RCC 7860 (cell line): Measurements from ENCODE around the gene BCL11A.

ENCODE experiments used
- DNase-seq: peaks from one replicate; pipeline ENCODE4 v3.0.0-alpha.2; 2015; ENCODE audit warnings: low spot score
- FAIRE-seq: peaks from 2 replicates; lab custom pipeline; 2012; peaks lifted over from hg19 to GRCh38; lab: Jason Lieb, UNC

The BCL11A gene

DNA sequence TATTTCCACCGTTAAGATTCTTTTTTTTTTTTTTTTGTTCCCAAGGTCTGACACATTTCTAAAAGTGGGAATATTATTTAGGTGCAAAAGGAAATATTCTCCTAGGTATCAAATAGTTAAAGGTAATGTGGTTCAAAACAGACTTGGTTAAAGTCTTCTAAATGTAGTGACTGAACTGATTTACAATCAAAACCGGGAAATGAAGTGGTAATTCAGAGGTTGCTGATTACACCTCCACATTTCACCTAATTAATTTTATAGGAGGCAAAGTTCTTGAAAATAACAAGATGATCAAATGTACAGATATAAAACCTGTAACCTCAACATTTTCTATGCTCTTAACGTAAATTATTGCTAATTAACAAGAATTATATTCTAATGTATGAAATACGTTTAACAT lies 5.1 kb downstream of the BCL11A start:
- DNase-seq = no peak
- no peak for FAIRE-seq

DNA sequence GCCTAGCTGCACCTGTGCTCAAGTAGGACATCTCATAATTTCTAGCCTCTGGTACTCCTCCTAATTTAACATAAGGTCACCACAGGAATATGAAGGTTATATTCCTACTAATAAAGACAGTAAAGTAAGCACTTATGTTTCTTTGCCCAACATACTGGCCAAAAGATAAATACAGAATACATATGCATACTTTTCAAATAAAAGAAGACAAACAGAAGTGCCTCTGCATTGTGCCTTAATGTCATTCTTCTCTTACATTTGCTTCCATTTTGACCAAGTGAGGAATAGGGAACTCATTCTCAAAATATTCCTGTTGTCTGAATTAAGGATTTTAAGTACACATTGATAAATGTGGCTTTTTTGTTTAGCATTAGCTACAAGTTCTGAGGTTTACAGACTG lies 5.6 kb downstream of the BCL11A start:
- no peak for FAIRE-seq
- no peak for DNase-seq

DNA sequence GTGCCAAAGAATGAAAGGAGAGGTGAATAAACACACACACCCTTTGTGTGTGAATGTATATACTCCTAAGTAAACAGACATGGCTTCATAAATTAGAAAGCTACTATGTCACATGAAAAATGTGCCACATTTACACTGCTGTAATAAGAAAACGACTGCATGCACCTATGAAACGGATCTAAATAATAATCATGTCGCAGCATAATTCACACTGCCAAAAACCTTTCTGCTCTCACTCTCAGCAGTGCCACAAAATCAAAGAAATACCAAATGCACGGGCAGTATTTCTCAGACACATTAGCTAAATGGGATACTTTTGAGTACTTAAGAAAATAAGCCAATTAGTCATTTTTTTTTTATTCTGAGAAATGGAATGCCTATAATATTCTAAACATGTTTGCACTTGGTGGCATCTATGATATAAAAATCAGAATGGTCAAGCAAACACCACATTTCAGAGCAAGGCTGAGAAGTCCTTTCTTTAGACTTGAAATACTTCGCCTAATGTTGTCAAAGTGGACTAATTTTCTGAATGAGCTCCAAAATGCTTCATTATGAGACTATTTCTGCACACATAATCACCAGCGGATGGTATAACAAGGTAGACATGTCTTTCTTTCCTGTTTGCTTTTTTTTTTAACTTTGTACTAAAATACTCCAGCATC lies 6.6 kb downstream of the BCL11A start:
- FAIRE-seq (no peak), DNase-seq (no peak)

DNA sequence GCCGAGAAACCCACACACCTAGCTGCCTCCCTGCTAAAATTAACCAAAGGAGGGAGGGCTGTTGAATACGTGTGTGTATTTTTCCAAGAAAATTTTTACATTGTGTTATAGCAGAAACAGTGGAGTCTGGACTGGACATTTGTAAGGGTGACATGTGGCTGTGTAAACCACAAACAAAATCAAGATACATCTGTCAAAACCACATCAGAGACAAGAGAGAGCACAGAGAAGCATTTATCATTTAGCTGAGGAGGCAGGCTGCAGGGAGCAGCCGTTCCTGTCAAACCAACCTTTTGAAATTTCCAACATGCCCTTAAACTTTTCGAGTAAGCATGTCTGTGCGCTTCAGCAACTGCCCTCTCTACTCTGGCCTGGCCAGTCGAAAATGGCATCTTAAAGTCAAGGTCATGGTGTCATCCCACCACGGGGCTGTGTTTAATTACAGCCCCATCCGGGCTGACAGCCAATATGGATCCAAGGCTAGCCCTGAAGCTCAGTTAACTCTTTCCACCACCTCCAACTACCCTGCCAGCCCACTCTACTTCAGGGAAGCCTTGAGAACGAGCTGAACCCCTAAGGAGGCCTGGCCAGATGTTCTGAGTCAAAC lies 8.4 kb downstream of the BCL11A start:
- no peak for DNase-seq

DNA sequence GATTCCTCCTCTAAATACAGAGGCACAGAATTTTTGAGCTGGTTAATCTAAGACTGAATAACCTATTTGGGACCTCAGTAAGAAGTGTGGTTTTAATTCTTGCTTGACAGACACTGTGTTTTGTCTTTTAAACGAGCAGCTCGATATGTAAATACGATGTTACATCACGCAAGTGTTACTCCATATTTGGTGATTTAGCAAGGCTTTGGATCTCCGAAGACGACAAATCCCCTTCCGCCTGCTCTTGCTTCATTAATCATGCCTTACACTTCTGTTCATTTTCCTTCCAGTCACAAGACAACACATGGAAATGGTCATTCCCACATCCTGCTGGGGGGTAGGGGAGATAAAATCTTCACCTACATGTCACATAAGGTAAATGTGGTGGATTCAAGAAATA lies 9.4 kb downstream of the BCL11A start:
- no peak for FAIRE-seq
- no peak for DNase-seq

More for the DNA sequence above, 8.4 kb downstream of the BCL11A start:
- no peak for FAIRE-seq

DNA sequence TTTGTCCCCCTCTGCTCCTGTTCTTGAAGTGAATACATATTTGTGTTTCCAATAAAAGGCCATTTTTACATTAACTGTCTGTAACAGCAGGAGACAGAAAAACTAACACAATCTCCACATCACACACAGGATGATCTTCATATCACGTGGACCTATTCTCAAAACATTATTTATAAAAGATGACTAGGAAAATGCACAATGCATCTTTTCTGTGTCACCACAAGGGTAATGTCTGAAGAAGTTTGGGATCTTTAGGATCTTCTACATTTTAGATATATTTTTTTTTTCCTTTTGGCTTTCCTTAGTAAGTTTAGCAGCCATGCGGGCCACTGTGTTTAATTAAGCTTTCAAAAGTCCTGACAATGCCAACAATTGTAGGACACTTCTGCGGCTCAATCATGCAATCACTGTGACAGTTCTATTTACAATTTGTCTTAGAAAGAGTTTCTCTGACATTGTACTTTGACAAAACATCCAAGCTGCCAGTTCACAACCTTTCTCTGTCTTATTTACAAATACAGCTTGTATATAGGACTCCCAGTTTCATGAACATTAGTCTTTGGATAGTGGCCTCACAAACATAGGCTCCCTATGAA lies 12.3 kb downstream of the BCL11A start:
- DNase-seq (no peak), FAIRE-seq (no peak)

DNA sequence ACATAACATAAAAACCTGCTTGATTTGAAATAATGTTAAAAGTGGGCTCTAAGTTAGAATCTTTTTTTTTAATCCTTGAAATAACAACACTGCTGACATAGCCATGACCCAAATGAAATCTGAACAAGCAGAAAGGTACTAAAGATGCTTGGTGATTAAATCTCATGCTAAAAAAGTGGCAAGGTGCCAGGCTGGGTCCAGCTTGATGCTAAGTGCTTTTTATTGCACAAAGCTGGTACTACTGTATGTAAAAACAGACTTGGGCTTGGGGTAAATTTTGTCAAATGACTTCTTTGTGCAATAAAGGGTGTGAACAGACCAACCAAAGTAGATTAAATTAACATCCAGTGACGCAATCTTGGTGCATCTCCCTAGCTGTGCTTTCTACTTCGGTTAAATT lies 13.4 kb downstream of the BCL11A start:
- DNase-seq (no peak), FAIRE-seq (no peak)

DNA sequence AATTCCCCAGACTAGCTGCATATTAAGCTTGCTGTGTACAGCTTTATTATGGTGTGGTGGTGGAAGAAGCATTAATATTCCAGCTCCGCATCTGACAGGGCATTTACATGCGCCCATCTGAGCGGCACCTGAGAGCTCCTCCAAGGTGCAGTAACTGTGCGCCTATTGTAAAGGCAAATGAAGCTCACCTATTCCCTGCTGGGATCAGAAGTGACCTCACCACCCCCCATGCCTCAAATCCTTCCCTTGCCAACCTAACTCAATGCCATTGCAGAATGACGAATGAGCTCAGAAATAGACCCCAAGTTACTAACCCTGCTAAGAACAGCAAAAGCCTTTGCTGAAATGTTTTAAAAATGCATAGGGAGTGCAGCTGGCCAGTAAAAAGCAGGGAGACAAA lies 14.3 kb downstream of the BCL11A start:
- FAIRE-seq (no peak), DNase-seq (no peak)

DNA sequence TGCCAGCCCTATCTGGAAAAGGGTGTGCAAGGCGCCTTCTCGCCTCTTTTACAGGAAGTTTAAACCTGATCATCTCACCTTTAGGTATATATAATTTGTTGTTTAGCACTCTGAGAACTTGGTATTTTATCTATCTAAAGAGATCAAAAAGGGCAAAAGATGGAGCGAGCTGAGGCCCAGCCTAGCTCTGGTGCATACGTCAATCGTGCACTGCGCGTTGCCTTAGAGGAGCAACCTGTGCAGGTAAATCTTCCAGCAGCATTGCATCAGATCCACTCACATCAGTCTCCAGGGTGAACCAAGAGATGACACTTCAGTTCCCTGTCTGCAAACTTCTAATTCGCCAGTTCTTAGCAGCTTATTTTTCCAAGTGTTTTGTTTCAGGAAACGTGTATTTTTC lies 15.4 kb downstream of the BCL11A start:
- FAIRE-seq (no peak), DNase-seq (no peak)

DNA sequence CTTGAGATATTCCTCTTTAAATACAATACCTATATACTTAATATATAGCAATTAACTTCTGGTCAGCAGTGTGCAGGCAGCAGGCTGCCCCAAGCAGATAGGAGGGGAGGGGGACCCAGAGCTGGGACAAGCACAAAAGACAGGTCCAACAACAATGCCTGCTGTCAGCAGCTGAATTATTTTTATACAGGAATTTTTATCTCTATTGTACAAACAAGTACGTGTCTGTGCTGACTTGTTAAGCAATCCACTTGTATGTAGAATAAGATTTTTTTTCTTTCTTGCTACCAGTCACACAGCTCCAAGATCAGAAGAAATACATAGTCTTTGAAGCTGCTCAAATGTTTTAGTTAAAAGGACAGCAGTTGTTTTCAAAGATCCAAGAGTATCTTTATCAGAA lies 16.7 kb downstream of the BCL11A start:
- DNase-seq (no peak), FAIRE-seq (no peak)

DNA sequence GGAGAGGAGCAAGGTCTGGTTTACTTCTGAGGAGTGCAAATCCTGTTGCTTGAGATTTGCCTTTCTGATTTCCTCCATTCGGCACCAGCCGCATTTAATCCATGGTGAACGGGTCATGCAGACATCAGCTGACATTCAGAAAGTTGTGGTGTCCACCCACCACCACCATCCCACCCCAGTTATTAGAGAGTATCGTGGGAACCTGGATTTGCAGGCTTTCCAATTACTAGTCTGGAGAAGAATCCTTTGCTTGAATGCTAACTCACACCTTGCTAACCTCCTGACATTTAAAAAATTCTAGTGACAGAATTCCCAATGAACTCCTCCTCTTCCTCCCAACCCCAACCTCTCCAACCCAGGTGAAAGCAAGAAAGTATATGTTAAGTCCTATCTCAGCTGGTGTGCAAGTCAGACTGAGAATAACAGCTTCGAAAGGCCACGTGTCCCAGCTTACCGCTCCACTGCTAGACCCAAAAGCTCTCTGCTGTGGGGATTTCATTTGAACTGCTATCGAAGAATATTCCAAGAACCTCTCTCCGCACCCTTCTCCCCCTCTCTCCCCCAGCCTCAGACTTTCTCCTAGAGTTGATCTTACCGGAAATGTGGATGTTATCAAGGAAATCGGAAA lies 17.7 kb downstream of the BCL11A start:
- no peak for DNase-seq
- FAIRE-seq = no peak

DNA sequence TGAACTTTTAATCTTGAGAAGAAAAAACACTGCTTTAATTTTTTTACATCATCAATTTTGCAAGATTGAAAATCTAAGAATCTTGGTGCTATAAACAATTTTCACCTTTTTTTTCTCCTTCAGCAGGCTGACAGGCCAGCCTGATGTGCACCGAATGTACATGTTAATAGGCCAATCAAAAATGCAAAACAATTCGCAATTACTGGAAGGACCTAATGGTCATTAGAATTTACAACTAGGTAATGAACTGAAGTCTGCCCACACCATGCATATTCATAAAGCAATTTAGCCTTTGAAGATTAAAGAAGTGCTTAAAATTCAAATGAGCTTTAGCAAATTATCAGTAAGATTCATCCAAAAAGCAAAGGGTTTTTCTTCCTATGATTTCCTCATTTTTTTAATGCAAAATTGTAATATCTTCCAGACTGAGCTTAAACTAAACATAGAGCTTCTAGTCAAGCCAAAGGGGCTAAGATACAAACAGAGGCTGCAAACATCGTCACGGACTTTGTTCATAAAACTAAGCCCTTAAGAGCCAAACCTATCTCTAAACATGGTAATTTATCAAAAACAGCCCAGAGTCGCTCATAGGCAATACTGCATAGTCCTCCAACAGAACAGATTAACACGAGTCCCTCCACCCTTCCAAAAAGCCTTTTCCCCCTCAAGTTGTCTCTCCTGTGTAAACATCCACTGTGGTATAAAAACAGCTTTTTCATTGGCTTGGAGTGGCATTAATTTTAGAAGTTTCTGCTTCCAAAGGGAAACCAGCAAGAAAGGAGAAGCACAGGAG lies 18.4 kb downstream of the BCL11A start:
- FAIRE-seq (no peak), DNase-seq (no peak)

DNA sequence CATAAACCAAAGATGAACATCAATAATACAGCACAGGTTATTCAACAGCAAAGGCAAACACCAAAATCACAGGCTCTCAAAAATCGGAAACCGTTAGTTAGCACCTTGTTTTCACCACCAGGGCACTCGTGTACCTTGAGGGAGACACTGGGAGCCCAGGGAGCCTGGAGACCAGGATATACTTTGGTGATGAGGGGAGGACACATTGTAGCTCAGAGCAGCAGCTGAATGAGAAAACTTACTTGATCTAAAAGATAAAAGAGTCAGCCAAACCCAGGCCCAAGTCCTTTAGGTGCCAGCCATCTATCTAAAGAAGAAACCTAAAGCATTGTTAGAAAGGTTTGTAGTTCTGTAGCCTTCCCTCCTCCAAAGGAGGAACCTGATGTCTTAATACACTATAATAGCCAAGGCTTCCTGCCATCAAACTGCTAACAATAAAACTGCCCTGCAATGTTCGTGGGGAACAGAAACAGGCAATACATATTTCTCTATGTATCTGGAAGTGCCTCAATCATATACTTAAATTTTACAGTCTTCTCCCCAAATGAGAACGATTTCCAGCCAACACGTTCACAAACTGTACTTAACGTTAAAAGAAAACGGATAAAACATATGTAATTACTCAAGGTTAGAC lies 19.3 kb downstream of the BCL11A start:
- FAIRE-seq (no peak), DNase-seq (no peak)

DNA sequence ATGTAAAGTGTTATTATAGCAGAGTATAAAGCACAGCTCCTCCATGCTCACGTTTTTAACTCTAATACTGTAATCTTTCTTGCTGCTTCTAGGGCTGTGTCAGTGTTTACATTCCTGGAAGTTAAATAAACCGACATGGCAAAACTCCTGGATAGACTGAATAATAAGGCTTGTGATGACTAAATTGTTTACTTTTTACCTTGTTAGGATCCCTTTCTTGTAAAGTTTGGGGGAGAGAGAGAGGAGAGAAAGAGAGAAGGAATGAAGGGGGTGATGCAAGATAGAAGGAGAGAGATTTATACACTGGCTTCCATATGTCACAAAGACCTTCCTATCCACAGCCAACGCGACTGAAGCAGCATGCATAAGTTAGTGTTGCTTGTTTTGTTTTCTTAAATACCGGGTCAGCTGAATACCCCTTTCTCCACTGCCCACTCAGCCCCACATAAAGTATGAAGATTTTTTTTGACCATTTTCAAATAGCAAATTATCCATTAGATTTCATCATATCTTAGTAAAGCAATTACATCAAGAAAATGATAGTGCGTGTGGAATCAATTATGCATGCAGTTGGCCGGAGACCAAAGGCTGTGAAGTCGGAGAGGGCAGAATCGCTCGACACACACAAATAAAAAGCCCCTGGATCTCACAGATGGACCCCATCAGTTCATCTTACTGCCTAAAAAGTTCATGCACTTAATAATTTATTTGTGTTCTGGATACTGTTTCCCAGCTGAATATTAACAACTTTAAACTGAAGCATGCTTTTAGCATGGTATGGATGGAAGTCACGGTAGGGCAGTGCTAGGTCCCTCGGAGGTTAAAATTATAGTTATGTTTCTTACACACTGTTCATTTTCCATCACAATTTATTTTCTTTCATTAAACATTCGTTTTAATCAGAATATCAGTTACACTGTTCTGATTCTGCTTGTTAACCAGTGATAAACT lies 20.1 kb downstream of the BCL11A start:
- no peak for DNase-seq
- no peak for FAIRE-seq

DNA sequence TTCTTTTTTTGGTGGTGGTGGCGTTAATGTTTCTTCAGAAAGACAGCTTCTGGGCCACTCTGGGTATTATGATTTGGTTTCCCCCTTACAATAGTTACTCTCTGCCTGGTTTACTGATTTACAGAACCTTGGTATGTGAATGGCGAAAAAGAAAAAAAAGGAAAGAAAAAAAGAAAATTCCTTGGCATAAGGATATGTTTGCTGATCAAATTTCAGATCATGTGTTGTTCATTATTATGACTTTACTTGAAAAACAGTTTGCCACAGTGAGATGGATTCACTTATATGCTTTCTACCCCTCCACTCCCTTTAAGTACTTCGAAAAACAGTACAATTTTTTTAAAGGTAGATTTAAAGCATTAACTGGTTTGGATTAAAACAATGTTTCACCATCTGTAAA lies 21.0 kb downstream of the BCL11A start:
- DNase-seq (no peak), FAIRE-seq (no peak)

DNA sequence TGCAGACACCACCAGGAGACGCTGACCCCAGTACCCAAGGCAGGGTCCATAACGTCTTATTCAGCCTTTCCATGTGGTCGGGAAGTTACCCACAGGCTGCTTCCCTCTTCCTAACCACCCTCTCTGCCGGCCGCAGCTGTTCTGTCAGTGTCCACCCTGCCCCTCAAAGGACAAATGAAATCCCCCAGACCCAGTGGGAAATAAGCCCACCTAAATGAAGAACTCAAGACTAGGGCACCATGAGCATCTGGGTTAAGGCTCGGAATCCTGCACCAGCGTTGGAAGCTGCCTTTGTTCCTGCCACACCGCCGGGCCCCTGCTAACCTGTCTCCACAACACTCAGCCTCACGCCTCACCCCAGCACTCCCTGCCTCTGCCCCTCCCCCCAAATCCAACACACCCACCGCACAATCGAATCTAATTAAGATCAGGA lies 21.7 kb downstream of the BCL11A start:
- FAIRE-seq (no peak), DNase-seq (no peak)

DNA sequence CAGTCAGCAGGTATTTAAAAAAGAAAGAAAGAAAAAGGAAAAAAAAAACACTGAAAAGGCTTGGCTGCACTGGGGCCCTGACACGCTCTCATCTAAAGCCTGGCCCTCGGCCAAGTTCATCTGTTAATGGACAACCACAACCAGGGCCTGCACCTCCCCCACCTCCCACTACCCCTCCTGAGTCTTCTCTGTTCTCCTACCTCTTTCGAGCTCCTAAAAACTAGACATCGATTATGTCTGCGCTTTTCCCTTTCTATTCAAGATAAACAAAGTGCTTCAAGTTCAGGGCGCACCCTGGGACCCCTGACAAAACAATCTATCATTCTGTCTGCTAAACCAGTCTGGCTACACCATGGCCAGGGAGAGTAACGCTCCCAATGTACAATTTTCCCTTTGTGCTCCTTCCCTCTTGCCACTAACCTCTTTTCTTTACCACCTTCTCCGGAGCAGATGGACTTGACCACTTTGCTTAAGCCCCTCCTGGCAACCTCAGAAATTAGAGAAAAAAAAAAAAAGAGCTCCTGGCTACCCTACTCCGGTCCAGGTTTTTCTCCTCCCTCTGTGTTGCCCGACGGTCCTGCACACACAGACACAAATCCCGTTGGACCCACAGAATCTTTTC lies 22.7 kb downstream of the BCL11A start:
- no peak for FAIRE-seq
- DNase-seq = no peak

DNA sequence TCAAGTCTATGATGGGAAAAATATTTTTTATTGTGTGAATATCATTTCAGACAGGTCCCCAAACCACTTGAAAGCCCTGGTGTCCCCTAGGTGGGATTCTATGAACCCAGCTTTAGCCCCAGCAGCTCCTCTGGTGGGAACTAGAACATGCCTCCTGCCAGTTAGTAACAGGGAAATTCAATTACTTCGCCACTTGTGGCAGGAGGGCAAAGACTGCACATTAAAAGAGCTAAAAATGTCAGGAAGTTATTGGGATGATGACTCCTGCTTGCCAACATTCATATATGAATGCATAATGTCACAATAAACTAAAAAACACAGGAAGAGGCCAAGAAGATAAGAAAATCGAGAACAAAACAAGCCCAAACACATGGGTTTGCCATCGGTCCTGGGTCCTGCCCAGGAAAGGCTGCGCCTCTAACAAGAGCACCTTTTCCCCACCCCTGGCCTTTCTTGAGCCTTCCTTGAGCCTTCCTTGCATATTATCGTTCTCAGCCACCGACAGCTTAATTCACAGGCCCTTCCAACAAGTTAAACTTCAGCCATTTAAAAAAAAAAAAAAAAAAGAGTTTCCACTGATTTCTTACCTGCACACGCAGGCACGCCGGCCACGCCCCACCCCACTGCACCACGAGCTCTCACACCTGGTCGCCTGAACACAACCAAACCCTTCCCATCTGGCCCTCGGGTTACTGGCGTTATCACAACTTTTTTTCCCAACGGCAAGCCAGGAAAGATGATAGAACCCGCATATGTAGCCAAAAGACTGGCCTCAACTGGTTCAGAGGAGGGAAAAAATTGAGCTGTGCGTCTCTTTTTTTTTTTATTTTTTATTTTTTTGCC lies 23.4 kb downstream of the BCL11A start:
- no peak for DNase-seq
- FAIRE-seq = no peak
